HG03108 (cell line): ENCODE measurements around the gene PCDHB11.
"Not testable (repeated sequence)": the region's sequence is repeated elsewhere in the genome, so short reads cannot be mapped to it uniquely, and the experiment has no call there.

Experiments
- ATAC-seq: cut with Tn5 transposase; IDR thresholded peaks from one replicate; pipeline ENCODE4 v1.9.1; 2021; ENCODE audit warnings: moderate library complexity; ENCODE audit not compliant: unreplicated experiment

The PCDHB11 gene

DNA sequence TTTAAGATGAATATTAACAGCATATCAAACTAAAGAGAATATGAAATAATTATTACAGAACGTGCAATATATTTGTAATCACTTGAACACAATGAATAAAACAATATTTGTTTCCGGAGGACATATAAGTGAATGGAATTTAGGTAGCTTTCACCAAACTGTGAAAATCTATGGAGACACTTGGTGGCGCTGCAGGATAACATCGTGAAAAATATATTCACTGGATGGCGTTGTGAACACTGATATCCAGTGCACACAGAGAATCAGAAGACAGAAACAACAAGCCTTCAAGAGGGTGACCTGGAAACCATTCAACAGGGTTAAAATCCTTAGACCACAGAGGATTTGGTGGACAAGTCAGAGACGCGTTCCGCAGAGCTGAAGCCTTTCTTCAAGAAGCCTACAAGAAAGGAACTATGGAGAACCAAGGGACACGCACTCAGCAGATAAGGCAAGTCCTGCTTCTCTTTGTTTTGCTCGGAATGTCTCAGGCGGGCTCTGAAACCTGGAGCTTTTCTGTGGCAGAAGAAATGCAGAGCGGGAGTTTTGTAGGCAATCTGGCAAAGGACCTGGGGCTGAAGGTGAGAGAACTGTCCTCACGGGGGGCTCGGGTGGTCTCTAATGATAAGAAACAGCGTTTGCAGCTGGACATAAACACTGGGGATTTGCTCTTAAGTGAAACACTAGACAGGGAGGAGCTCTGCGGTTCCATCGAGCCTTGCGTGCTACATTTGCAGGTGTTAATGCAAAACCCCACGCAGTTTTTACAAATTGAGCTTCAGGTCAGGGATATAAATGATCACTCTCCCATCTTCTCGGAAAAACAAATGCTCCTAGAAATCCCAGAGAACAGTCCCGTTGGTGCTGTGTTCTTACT lies at the start of gene PCDHB11:
Gene PCDHB11, plus strand, starts transcription at position 269 of the 877 bp plus-strand sequence. Its CDS starts 148 bp downstream, at position 417.
- ATAC-seq = no peak

DNA sequence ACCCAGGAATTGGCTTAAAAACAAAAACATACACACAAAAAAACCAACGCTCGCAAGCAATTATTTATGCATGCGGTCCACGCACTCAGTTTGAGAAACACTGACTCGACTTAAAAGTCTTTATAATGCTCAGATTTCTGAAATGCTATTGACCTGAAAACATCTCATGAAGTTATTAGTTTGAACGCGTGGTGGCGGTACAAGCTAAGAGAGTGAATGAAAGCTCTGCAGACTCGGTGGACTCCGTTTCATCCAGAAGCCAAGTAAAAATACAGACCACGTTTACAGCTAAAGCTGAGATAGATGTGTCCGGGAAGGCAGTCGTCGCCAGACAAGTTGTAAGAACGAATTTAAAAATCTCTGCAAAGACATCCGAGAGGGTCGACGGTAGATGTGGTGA lies 49.6 kb upstream of the PCDHB11 start, which contains the start of gene PCDHB6:
Gene PCDHB6, plus strand, starts transcription at position 246 of the 400 bp plus-strand sequence. CDS start 201 bp downstream, outside the sequence.
- no peak for ATAC-seq

DNA sequence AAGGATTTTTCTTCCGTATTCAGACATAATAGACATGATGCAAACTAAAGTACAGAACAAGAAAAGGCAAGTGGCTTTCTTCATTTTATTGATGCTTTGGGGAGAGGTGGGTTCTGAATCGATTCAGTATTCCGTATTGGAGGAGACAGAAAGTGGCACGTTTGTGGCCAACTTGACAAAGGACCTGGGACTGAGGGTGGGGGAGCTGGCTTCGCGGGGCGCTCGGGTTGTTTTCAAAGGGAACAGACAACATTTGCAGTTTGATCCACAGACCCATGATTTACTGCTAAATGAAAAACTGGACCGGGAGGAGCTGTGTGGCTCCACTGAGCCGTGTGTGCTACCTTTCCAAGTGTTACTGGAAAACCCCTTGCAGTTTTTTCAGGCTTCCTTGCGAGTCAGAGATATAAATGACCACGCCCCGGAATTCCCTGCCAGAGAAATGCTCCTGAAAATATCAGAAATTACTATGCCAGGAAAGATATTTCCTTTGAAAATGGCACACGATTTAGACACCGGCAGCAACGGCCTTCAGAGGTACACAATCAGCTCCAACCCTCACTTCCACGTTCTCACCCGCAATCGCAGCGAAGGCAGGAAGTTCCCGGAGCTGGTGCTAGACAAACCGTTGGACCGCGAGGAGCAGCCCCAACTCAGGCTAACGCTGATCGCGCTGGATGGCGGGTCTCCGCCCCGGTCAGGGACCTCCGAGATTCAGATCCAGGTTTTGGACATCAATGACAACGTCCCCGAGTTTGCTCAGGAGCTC lies 49.0 kb upstream of the PCDHB11 start:
- no peak for ATAC-seq

DNA sequence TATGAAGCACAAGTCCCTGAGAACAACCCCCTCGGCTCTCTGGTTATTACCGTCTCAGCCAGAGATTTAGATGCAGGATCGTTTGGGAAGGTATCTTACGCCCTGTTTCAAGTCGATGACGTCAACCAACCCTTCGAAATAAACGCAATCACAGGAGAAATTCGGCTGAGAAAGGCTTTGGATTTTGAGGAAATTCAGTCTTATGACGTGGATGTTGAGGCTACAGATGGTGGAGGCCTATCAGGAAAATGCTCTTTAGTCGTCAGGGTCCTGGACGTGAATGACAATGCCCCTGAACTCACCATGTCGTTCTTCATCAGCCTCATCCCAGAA lies 48.5 kb upstream of the PCDHB11 start:
- ATAC-seq = no peak

DNA sequence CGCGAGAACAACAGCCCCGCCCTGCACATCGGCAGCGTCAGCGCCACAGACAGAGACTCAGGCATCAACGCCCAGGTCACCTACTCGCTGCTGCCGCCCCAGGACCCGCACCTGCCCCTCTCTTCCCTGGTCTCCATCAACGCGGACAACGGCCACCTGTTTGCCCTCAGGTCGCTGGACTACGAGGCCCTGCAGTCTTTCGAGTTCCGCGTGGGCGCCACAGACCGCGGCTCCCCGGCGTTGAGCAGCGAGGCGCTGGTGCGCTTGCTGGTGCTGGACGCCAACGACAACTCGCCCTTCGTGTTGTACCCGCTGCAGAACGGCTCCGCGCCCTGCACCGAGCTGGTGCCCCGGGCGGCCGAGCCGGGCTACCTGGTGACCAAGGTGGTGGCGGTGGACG lies 47.8 kb upstream of the PCDHB11 start:
- ATAC-seq = not testable (repeated sequence)

DNA sequence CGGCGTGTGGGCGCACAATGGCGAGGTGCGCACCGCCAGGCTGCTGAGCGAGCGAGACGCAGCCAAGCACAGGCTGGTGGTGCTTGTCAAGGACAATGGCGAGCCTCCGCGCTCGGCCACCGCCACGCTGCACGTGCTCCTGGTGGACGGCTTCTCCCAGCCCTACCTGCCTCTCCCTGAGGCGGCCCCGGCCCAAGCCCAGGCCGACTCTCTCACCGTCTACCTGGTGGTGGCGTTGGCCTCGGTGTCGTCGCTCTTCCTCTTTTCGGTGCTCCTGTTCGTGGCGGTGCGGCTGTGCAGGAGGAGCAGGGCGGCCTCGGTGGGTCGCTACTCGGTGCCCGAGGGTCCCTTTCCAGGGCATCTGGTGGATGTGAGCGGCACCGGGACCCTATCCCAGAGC lies 47.3 kb upstream of the PCDHB11 start:
- not testable (repeated sequence) for ATAC-seq

DNA sequence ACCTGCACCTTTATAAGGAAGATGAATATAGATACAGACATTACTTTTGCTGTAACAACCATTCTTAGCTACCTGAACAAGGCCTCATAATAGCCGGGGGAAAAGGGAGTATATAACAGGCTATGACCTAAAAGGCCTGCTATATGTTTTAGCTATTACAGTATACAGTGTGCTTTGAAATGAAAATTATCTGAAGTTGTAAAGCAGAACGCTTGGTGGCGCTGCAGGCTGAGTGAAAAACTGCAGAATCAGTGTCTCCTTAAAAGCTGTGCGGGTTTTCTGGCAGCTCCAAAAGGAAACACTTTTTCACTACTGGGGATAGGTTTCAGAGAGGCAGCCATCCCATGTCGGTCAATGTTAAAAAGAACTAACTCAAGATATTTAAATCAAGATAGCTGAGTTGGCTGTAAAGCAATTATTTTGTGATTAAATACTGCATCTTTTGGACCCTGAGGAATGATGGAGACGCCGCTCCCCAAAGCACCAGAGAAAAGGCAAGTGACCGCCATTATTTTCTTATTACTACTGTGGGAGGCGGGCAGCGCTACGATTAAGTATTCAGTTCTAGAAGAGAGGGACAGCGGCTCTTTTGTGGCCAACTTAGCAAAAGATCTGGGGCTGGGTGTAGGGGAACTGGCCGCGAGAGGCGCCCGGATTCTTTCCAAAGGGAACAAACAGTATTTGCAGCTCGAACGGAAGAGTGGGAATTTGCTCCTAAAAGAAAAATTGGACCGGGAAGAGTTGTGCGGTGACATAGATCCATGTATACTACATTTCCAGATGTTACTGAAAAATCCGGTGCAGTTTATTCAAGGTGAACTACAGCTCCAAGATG lies 43.7 kb upstream of the PCDHB11 start:
- ATAC-seq = no peak

DNA sequence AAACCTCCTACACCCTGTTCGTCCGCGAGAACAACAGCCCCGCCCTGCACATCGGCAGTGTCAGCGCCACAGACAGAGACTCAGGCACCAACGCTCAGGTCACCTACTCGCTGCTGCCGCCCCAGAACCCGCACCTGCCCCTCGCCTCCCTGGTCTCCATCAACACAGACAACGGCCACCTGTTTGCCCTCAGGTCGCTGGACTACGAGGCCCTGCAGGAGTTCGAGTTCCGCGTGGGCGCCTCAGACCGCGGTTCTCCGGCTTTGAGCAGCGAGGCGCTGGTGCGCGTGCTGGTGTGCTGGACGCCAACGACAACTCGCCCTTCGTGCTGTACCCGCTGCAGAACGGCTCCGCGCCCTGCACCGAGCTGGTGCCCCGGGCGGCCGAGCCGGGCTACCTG lies 42.1 kb upstream of the PCDHB11 start:
- not testable (repeated sequence) for ATAC-seq

DNA sequence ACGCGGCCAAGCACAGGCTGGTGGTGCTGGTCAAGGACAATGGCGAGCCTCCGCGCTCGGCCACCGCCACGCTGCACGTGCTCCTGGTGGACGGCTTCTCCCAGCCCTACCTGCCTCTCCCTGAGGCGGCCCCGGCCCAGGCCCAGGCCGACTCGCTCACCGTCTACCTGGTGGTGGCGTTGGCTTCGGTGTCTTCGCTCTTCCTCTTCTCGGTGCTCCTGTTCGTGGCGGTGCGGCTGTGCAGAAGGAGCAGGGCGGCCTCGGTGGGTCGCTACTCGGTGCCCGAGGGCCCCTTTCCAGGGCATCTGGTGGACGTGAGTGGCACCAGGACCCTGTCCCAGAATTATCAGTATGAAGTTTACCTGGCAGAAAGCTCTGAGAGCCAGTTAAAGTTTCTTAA lies 41.5 kb upstream of the PCDHB11 start:
- not testable (repeated sequence) for ATAC-seq

DNA sequence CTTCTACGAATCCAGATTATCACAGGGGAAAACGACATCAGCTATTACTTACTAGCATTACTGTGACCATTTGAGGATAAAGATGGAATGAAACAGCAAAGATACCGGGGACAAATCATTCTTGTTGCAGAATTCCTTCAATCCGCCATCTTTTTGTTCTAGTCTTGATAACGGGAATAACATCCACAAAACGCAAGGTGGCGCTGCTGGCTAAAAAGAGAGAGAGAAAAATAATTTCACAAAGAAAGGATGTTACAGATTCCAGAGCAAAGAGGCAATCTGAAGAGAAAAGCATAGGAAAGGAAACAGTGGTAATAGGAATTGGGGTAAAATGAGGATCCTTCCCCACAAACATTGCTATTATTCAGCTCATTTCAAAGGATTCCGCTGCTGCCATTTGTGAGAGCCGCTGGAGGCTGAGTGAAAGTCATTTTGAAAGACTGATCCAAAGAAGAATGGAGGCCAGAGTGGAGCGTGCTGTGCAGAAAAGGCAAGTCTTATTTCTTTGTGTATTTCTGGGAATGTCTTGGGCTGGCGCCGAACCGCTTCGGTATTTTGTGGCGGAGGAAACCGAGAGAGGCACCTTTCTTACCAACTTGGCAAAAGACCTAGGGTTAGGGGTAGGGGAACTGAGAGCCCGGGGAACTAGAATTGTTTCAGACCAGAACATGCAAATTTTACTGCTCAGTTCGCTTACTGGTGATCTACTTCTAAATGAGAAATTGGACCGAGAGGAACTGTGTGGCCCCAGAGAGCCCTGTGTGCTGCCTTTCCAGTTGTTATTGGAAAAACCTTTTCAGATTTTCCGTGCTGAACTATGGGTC lies 26.8 kb upstream of the PCDHB11 start, which contains the start of gene PCDHB7:
Gene PCDHB7, plus strand, starts transcription at position 264 of the 824 bp plus-strand sequence. Its CDS starts 192 bp downstream, at position 456.
- no peak for ATAC-seq

DNA sequence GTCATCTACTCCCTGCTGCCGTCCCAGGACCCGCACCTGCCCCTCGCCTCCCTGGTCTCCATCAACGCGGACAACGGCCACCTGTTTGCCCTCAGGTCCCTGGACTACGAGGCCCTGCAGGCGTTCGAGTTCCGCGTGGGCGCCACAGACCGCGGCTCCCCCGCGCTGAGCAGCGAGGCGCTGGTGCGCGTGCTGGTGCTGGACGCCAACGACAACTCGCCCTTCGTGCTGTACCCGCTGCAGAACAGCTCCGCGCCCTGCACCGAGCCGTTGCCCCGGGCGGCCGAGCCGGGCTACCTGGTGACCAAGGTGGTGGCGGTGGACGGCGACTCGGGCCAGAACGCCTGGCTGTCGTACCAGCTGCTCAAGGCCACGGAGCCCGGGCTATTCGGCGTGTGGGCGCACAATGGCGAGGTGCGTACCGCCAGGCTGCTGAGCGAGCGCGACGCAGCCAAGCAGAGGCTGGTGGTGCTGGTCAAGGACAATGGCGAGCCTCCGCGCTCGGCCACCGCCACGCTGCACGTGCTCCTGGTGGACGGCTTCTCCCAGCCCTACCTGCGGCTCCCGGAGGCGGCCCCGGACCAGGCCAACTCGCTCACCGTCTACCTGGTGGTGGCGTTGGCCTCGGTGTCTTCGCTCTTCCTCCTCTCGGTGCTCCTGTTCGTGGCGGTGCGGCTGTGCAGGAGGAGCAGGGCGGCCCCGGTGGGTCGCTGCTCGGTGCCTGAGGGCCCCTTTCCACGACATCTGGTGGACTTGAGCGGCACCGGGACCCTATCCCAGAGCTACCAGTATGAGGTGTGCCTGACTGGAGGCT lies 24.9 kb upstream of the PCDHB11 start:
- not testable (repeated sequence) for ATAC-seq

DNA sequence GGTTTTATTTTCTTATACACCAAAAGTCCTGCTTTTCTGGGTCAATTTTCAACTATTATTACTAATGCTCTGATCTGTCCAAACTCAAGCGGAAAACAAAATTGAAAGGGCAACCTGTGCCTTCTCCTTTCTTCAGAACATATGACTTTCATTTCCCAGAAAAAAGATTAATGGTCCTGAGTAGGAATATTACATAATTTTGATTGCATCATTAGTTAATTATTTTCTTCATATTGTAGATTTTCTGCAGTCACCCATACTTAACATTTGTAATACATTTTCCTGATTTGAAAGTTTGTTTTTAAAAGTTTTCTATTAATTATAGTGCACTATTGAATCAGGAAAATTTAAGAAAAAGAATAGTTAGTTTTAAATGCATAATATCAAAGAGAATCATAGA lies 23.5 kb upstream of the PCDHB11 start:
- ATAC-seq = no peak

DNA sequence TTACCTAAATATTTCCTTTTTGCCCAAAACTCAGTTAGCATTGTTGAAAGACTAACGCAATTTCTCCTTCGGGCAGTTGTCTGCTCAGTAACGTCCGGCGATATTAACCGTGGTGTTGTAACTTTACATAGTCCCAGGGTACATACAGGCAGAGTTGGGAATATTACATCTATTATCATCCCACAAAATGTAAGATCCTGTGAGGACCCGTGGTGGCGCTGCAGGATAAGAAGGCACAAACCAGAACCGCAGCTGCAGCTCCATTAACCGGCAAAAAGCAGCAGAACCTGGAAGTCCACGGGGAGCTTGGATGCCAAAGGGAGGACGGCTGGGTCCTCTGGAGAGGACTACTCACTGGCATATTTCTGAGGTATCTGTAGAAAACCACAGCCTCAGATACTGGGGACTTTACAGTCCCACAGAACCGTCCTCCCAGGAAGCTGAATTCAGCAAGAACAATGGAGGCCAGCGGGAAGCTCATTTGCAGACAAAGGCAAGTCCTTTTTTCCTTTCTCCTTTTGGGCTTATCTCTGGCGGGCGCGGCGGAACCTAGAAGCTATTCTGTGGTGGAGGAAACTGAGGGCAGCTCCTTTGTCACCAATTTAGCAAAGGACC lies 21.7 kb upstream of the PCDHB11 start, which contains the start of gene PCDHB8:
Gene PCDHB8, plus strand, starts transcription at position 214 of the 615 bp plus-strand sequence. Its CDS starts 245 bp downstream, at position 459.
- not testable (repeated sequence) for ATAC-seq

DNA sequence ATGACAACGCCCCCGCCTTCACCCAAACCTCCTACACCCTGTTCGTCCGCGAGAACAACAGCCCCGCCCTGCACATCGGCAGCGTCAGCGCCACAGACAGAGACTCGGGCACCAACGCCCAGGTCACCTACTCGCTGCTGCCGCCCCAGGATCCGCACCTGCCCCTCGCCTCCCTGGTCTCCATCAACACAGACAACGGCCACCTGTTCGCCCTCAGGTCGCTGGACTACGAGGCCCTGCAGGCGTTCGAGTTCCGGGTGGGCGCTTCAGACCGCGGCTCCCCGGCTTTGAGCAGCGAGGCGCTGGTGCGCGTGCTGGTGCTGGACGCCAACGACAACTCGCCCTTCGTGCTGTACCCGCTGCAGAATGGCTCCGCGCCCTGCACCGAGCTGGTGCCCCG lies 20.1 kb upstream of the PCDHB11 start:
- not testable (repeated sequence) for ATAC-seq

DNA sequence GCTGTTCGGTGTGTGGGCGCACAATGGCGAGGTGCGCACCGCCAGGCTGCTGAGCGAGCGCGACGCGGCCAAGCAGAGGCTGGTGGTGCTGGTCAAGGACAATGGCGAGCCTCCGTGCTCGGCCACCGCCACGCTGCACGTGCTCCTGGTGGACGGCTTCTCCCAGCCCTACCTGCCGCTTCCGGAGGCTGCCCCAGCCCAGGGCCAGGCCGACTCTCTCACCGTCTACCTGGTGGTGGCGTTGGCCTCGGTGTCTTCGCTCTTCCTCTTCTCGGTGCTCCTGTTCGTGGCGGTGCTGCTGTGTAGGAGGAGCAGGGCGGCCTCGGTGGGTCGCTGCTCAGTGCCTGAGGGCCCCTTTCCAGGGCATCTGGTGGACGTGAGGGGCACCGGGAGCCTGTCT lies 19.6 kb upstream of the PCDHB11 start:
- ATAC-seq = not testable (repeated sequence)

DNA sequence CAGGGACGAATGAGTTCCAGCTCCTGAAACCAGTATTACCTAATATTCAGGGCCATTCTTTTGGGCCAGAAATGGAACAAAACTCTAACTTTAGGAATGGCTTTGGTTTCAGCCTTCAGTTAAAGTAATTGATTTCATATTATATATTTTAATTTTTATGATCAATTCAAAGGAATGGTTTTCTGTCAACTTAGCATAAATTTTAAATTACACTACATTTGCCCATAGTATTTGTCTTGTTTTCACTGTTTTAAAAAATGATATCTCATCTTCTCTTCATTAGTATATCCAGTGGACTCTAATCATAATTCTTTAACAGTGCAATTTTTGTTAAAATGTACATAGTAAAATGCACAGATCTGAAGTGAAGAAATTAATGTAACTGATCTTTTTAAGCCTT lies 19.1 kb upstream of the PCDHB11 start:
- ATAC-seq = no peak

DNA sequence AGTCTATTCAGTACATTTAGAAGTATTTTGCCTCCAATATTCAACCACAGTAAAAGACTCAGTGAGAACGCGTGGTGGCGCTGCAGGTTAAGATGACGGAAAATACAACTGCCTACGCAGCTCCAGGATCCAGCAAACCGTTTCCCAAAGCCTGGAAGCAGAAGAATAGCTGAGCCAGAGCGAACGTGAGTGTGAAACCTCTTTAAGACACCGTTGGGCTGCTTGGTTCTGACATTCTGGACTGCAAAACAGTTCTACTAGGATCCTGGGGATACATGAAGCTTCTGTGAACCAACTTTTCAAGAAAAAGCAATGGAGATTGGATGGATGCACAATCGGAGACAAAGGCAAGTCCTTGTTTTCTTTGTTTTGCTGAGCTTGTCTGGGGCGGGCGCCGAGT lies 17.2 kb upstream of the PCDHB11 start, which contains the start of gene PCDHB16:
Gene PCDHB16, plus strand, starts transcription at position 140 of the 400 bp plus-strand sequence. Its CDS starts 173 bp downstream, at position 313.
- ATAC-seq = no peak

DNA sequence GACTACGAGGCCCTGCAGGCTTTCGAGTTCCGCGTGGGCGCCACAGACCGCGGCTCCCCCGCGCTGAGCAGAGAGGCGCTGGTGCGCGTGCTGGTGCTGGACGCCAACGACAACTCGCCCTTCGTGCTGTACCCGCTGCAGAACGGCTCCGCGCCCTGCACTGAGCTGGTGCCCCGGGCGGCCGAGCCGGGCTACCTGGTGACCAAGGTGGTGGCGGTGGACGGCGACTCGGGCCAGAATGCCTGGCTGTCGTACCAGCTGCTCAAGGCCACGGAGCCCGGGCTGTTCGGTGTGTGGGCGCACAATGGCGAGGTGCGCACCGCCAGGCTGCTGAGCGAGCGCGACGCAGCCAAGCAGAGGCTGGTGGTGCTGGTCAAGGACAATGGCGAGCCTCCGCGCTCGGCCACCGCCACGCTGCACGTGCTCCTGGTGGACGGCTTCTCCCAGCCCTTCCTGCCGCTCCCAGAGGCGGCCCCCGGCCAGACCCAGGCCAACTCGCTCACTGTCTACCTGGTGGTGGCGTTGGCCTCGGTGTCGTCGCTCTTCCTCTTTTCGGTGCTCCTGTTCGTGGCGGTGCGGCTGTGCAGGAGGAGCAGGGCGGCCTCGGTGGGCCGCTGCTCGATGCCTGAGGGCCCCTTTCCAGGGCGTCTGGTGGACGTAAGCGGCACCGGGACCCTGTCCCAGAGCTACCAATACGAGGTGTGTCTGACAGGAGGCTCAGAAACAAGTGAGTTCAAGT lies 15.1 kb upstream of the PCDHB11 start:
- ATAC-seq = not testable (repeated sequence)
